NCI-H2107 (cell line): Measurements from ENCODE around the gene TPT1.
"Not testable (repeated sequence)": the region's sequence is repeated elsewhere in the genome, so short reads cannot be mapped to it uniquely, and the experiment has no call there.

ENCODE experiments used
- DNase-seq: peaks from one replicate; lab custom pipeline; 2025; lab: John Stamatoyannopoulos, UW

TPT1 gene

GRCh38 chr13:45341034-45341798 lies at the start of gene TPT1:
TSS of gene TPT1 (minus strand) at chr13:45341183. CDS start at chr13:45341069, 114 bp downstream.
- DNase-seq, result peak; percentile 96

- DNase-seq, result not testable (repeated sequence)
Measured at GRCh38 chr13:45390348-45390747, 49.4 kb upstream of the TPT1 start.

GRCh38 chr13:45388664-45389063 lies 47.7 kb upstream of the TPT1 start:
- no peak for DNase-seq

GRCh38 chr13:45386892-45387575 lies 46.1 kb upstream of the TPT1 start:
- not testable (repeated sequence) for DNase-seq

- no peak for DNase-seq
Measured at GRCh38 chr13:45385907-45386553, 45.0 kb upstream of the TPT1 start.

- DNase-seq, result no peak
Measured at GRCh38 chr13:45385320-45385719, 44.3 kb upstream of the TPT1 start.

GRCh38 chr13:45384474-45385174 lies 43.6 kb upstream of the TPT1 start:
- DNase-seq, result no peak

GRCh38 chr13:45382739-45383138 lies 41.8 kb upstream of the TPT1 start:
- not testable (repeated sequence) for DNase-seq

GRCh38 chr13:45381196-45381595 lies 40.2 kb upstream of the TPT1 start:
- no peak for DNase-seq

GRCh38 chr13:45380708-45381107 lies 39.7 kb upstream of the TPT1 start:
- DNase-seq, result not testable (repeated sequence)

GRCh38 chr13:45379516-45379915 lies 38.5 kb upstream of the TPT1 start:
- DNase-seq, result not testable (repeated sequence)

GRCh38 chr13:45378786-45379185 lies 37.8 kb upstream of the TPT1 start:
- DNase-seq, result not testable (repeated sequence)

GRCh38 chr13:45377314-45377713 lies 36.3 kb upstream of the TPT1 start:
- not testable (repeated sequence) for DNase-seq

GRCh38 chr13:45376651-45377050 lies 35.7 kb upstream of the TPT1 start:
- not testable (repeated sequence) for DNase-seq

GRCh38 chr13:45374917-45375316 lies 33.9 kb upstream of the TPT1 start:
- no peak for DNase-seq

- no peak for DNase-seq
Measured at GRCh38 chr13:45373162-45373547, 32.2 kb upstream of the TPT1 start.

- no peak for DNase-seq
Measured at GRCh38 chr13:45372189-45373161, 31.5 kb upstream of the TPT1 start.

- DNase-seq, result no peak
Measured at GRCh38 chr13:45370922-45371406, 30.0 kb upstream of the TPT1 start.

GRCh38 chr13:45369116-45369515 lies 28.1 kb upstream of the TPT1 start:
- DNase-seq, result no peak

- no peak for DNase-seq
Measured at GRCh38 chr13:45368571-45368970, 27.6 kb upstream of the TPT1 start.

- DNase-seq, result no peak
Measured at GRCh38 chr13:45368005-45368404, 27.0 kb upstream of the TPT1 start.
